Prostate gland (tissue), 2 donors: ENCODE data around the gene POLR1A.

Experiments
- CTCF ChIP-seq, 4 experiments: fragments of 200-600 bp in 2 of 4; fragments of 450-650 bp in 2 of 4; sonication (generic) in 2 of 4; IDR thresholded peaks; 1 replicate in 3 of 4; 2 replicates in 1 of 4; pipeline ENCODE4 v1.5.1; 2016 to 2019; ENCODE audit warnings: antibody characterized with exemption in 4 of 4, mild to moderate bottlenecking in 2 of 4, moderate library complexity in 2 of 4
- POLR2A ChIP-seq: fragments of 450-650 bp; IDR thresholded peaks from one replicate; pipeline ENCODE4 v1.6.1; 2016; ENCODE audit warnings: antibody characterized with exemption, mild to moderate bottlenecking
- POLR2AphosphoS5 ChIP-seq: sonication (generic); formaldehyde crosslinking; IDR thresholded peaks from one replicate; pipeline ENCODE4 v1.6.1; 2017; ENCODE audit warnings: antibody characterized with exemption

GRCh38 chr2:85990084-85990483 lies 115.6 kb downstream of the POLR1A start:
- TF ChIP-seq CTCF (IDR thresholded peaks at IDR 0.05) (no peak), POLR2A (no peak), POLR2AphosphoS5 (no peak)
